NCI-H128 (cell line): ENCODE results near the gene PSMG1.
A peak's percentile ranks its signal among the peaks of the same experiment; 100 is the strongest.
"Not testable (repeated sequence)": the region's sequence is repeated elsewhere in the genome, so short reads cannot be mapped to it uniquely, and the experiment has no call there.

ENCODE experiments used
- DNase-seq: peaks from one replicate; lab custom pipeline; 2025; ENCODE audit not compliant: unreplicated experiment; lab: John Stamatoyannopoulos, UW

Gene PSMG1

DNA sequence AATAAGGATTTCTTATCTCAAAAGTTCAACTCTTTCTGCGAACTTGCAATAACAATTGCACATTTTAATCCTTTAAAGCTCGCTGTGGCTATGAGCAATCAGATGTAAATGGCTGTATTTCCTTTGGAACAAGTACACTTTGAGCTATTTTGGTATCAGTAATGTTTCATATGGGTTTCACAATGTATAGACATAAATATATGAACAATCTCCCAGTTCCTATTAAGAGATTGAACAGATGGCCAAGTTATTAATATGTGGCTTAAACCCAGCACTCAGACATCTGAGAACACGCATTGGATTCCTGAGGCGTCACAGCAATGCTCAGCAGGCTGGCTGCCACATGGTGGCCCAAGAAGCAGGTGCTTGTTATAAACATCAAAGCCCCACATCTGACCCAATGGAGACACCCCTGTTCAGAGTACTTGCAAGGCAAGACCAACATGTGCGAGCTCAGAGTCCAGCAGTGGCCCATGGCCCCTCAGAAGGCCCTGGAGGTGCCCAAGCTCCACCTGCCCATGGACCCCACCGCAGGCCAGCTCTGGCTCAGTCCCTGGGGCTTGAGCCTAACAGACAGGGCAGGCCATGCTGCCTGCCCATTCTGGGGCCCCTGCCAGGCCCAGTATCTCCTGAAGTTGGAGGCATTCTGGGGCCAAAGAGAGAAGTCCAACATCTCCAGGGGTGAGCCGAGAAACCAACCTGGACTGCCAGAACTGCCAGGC, 23.7 kb downstream of the PSMG1 start:
- DNase-seq = no peak

- DNase-seq = not testable (repeated sequence)
These were observed 26.0 kb downstream of the PSMG1 start for GRCh38 chr21:39157241-39157640.

DNA sequence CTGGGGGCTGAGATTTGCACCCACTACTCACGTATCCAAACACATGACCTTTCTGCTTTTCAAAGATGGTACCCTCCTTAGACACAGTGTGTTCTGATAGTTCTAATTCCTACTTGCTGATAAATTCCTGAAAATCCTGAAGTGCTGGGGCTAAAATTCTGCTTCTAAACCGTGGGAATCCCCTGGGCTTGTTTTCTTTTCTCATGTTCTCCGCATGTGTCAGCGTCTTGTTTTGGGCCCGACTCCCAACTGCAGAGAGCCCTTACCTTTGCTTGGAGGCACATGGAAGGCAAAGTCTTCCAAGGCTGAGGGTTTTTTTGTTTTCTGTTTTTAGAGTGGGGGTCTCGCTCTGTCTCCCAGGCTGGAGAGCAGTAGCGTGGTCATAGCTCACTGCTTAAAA, 27.2 kb downstream of the PSMG1 start:
- no peak for DNase-seq

GRCh38 chr21:39155578-39155977, 27.7 kb downstream of the PSMG1 start:
- DNase-seq = no peak

GRCh38 chr21:39153842-39154241, 29.4 kb downstream of the PSMG1 start:
- DNase-seq = no peak

GRCh38 chr21:39153373-39153772, 29.9 kb downstream of the PSMG1 start:
- no peak for DNase-seq

- no peak for DNase-seq
These were observed 31.0 kb downstream of the PSMG1 start for GRCh38 chr21:39152271-39152670.

DNA sequence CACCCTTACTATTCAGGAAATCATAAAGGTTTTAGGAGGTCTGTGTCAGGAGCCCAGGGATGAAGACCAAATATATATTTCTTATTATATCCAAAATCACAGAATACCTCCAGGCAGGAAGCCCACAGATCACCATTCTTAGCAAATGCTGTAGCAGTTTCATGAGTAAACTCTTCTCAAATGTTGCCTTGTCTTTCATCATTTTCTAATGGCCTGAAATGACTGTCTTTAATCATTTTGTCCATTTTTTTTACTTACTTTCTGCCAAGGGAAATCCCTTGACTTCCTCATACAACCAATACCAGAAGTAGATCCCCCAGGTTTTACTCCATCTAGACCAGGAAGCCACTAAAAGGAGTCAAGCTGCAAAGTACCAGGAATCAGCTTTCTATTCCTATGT, 32.4 kb downstream of the PSMG1 start:
- no peak for DNase-seq

DNA sequence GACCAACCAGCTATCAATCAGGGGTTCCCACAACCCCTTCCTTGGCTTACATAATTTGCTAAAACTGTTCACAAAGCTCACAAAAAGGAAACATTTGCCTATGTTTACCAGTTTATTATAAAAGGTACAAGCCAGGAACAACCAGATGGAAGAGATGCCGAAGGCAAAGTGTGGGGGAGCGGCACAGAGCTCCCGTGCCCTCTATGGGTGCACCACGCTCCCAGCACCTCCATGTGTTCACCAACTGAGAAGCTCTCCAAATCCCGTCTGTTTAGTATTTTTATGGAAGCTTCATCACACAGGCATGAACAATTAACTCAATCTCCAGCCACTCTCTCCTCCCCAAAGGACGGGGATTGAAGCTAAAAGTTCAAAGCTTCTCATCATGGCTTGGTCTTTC, 32.9 kb downstream of the PSMG1 start:
- no peak for DNase-seq

- no peak for DNase-seq
These were observed 33.4 kb downstream of the PSMG1 start for GRCh38 chr21:39149882-39150281.

- DNase-seq = no peak
These were observed 34.3 kb downstream of the PSMG1 start for GRCh38 chr21:39148975-39149374.

- DNase-seq = no peak
These were observed 39.1 kb downstream of the PSMG1 start for GRCh38 chr21:39144191-39144590.

- DNase-seq = no peak
These were observed 40.3 kb downstream of the PSMG1 start for GRCh38 chr21:39142972-39143371.

DNA sequence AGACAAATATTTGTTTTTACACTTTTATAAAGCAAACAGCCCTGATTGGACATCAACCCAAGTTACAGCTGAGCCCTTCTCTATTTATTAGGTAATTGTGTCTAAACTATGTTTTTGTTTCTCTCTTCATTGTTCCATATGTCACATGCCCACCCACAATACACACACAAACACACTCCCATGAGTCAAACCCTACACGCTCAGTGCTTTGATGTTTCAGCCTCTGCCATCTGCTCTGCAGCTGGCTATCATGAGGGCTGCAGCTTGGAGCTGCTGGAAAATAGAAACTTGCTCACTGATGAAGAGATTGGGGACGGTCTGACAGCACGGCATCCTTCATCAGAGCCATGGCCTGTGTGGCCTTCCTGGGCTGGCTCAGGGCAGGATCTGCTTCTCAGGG, 41.7 kb downstream of the PSMG1 start:
- DNase-seq = no peak

GRCh38 chr21:39137248-39138178, 45.7 kb downstream of the PSMG1 start:
- DNase-seq = no peak

DNA sequence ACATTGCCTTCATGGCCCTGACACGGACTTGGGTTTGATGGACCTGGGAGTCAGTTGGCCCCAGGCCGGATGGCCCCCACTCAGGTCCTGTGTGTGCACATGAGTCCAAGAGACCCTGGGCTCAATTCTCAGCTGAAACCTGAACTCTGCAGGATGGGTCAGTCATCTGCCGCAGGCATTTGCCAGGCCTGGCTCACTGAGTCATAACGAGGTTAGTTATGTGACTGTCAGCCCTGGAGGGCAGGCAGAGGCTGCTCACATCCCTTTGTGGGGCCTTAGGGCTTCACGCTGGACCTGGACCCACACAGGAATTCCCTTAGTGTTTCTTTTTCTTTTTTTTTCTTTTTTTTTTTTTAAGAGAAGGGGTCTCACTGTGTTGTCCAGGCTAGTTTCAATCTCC, 46.5 kb downstream of the PSMG1 start:
- DNase-seq = no peak

- peak; percentile 35 for DNase-seq
These were observed 47.1 kb downstream of the PSMG1 start for GRCh38 chr21:39136138-39136537.

DNA sequence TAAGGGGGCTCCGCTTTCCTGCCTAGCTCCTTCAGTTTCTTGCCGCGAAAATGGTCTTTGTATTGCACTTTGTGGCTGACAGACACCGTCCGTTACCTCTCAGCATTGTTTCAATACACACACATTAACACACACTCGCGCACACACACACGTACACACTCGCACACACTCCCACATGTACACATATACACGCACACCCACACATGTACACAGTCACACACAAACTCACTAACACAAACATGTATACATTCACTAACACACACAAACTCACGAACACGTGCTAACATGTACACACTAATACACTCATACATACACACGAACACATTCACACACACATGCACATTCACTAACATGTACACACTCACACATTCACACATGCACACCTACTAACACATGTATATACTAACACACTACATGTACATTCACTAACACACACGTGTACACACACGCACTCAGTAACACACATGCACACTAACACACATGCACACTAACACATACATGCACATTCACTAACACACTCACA, 48.9 kb downstream of the PSMG1 start:
- DNase-seq = no peak

- DNase-seq = no peak
These were observed 51.0 kb downstream of the PSMG1 start for GRCh38 chr21:39132248-39132647.

GRCh38 chr21:39131791-39132190, 51.5 kb downstream of the PSMG1 start:
- no peak for DNase-seq

- no peak for DNase-seq
These were observed 55.7 kb downstream of the PSMG1 start for GRCh38 chr21:39127506-39127905.

- no peak for DNase-seq
These were observed 56.8 kb downstream of the PSMG1 start for GRCh38 chr21:39126486-39126806.
